SK-N-SH (cell line): ENCODE results near the gene ADK. TPM values are rescaled to one million over a fixed set of nuclear protein-coding genes. Genes with fewer than 3 reads are reported as not detected.

Source experiments
- CTCF ChIA-PET: fragments of 300-600, 350-600 bp; formaldehyde crosslinking; extraction: SDS; loops from one replicate; lab custom pipeline; 2021; lab: Yijun Ruan, JAX
- POLR2A ChIA-PET: fragments of 350-600 bp; sonication (Branson Sonifier 250); formaldehyde crosslinking; extraction: SDS; loops from one replicate; lab custom pipeline; 2020; ENCODE audit warnings: antibody characterized with exemption, inconsistent platforms; lab: Yijun Ruan, JAX
- DNase-seq: peaks from one replicate; pipeline ENCODE4 v3.0.0; 2012
- H2AFZ ChIP-seq: fragments of 200-600 bp; sonication (generic); 2 replicates; pipeline ENCODE4 v1.8.1; 2016; ENCODE audit warnings: antibody characterized with exemption, mild to moderate bottlenecking, low read depth
- H3F3A ChIP-seq: fragments of 200-600 bp; sonication (generic); replicated peaks from 2 replicates; pipeline ENCODE3; 2016; ENCODE audit warnings: antibody characterized with exemption, mild to moderate bottlenecking; ENCODE audit not compliant: insufficient read depth
- H3K27ac ChIP-seq, 2 experiments: fragments of 200-500 bp in 1 of 2; fragments of 200-600 bp in 1 of 2; sonication (Bioruptor generic) in 1 of 2; sonication (generic), shearing (Covaris generic) in 1 of 2; 2 replicates each; pipeline versions ENCODE4 v1.5.1 to v1.6.1; 2014 to 2016; ENCODE audit warnings: low read depth in 2 of 2, inconsistent platforms in 1 of 2, low read length in 1 of 2, mild to moderate bottlenecking in 1 of 2, mixed read lengths in 1 of 2
- H3K27me3 ChIP-seq: fragments of 200-600 bp; sonication (generic), shearing (Covaris generic); 2 replicates; pipeline ENCODE4 v1.6.1; 2016; ENCODE audit warnings: mixed run types; ENCODE audit not compliant: insufficient read depth
- H3K36me3 ChIP-seq, 2 experiments: fragments of 200-500 bp in 1 of 2; fragments of 200-600 bp in 1 of 2; sonication (Bioruptor generic) in 1 of 2; sonication (generic) in 1 of 2; replicated peaks in 1 of 2; 2 replicates each; pipeline versions ENCODE3 to v1.5.1; 2014 to 2016; ENCODE audit warnings: low read length in 1 of 2, mild to moderate bottlenecking in 1 of 2; ENCODE audit not compliant: insufficient read depth in 2 of 2, control insufficient read depth in 1 of 2
- H3K4me1 ChIP-seq, 2 experiments: fragments of 200-500 bp in 1 of 2; fragments of 200-600 bp in 1 of 2; sonication (Bioruptor generic) in 1 of 2; sonication (generic), shearing (Covaris generic) in 1 of 2; 2 replicates each; pipeline versions ENCODE4 v1.5.1 to v1.6.1; 2014 to 2016; ENCODE audit warnings: low read depth in 1 of 2, low read length in 1 of 2, mixed run types in 1 of 2; ENCODE audit not compliant: insufficient read depth in 2 of 2, control insufficient read depth in 1 of 2
- H3K4me2 ChIP-seq: fragments of 200-600 bp; sonication (generic), shearing (Covaris generic); 2 replicates; pipeline ENCODE4 v1.6.1; 2017; ENCODE audit warnings: mixed run types
- H3K4me3 ChIP-seq, 2 experiments: fragments of 200-500 bp in 1 of 2; fragments of 200-600 bp in 1 of 2; sonication (Bioruptor generic) in 1 of 2; sonication (generic), shearing (Covaris generic) in 1 of 2; 2 replicates each; pipeline versions ENCODE4 v1.5.1 to v1.8.1; 2014 to 2016; ENCODE audit warnings: low read depth in 2 of 2, inconsistent platforms in 1 of 2, low read length in 1 of 2, mild to moderate bottlenecking in 1 of 2, mixed read lengths in 1 of 2, moderate library complexity in 1 of 2
- H3K79me2 ChIP-seq: fragments of 200-600 bp; sonication (generic); 2 replicates; pipeline ENCODE4 v1.8.1; 2017; ENCODE audit warnings: mild to moderate bottlenecking; ENCODE audit not compliant: insufficient read depth
- H3K9ac ChIP-seq: fragments of 200-600 bp; sonication (generic); 2 replicates; pipeline ENCODE4 v1.6.1; 2017; ENCODE audit warnings: mixed run types
- H3K9me2 ChIP-seq: fragments of 200-600 bp; sonication (generic); 2 replicates; pipeline ENCODE4 v1.6.1; 2017; ENCODE audit warnings: mixed run types
- H3K9me3 ChIP-seq: fragments of 200-600 bp; sonication (generic); 2 replicates; pipeline ENCODE4 v1.6.1; 2017; ENCODE audit warnings: mixed run types, mild to moderate bottlenecking, moderate library complexity
- H4K20me1 ChIP-seq: fragments of 200-600 bp; sonication (generic); 2 replicates; pipeline ENCODE4 v1.6.1; 2017; ENCODE audit warnings: mild to moderate bottlenecking, mixed run types; ENCODE audit not compliant: insufficient read depth
- CTCF ChIP-seq: fragments of 200-600 bp; sonication (generic); IDR thresholded peaks from 2 replicates; pipeline ENCODE4 v1.6.1; 2017; ENCODE audit warnings: antibody characterized with exemption, mild to moderate bottlenecking, moderate library complexity
- EZH2phosphoT487 ChIP-seq: fragments of 200-600 bp; sonication (generic); IDR thresholded peaks from 2 replicates; pipeline ENCODE4 v1.6.1; 2017; ENCODE audit warnings: low read depth, mixed run types, mild to moderate bottlenecking, antibody characterized with exemption, moderate library complexity, borderline replicate concordance
- RAD21 ChIP-seq: IDR thresholded peaks from 2 replicates; pipeline ENCODE4 v1.6.1; 2012; ENCODE audit warnings: mild to moderate bottlenecking, low read length
- REST ChIP-seq: IDR thresholded peaks from 2 replicates; pipeline ENCODE4 v1.6.1; 2012; ENCODE audit warnings: mild to moderate bottlenecking, low read depth, low read length, moderate library complexity
- RFX5 ChIP-seq: IDR thresholded peaks from 2 replicates; pipeline ENCODE4 v1.6.1; 2012; ENCODE audit warnings: mild to moderate bottlenecking, improper control_type of control experiment, low read length
- SMC3 ChIP-seq: IDR thresholded peaks from 2 replicates; pipeline ENCODE4 v1.6.1; 2012; ENCODE audit warnings: low read depth, low read length, improper control_type of control experiment
- YY1 ChIP-seq: IDR thresholded peaks from 2 replicates; pipeline ENCODE4 v1.4.0; 2012; ENCODE audit warnings: low read depth, mild to moderate bottlenecking
- WGBS: methylation state at CpG from one replicate; pipeline ENCODE4 v1.1.6; 2017; ENCODE audit warnings: low lambda C conversion rate; 5-methylcytosine and 5-hydroxymethylcytosine counted together
- polyA plus RNA-seq, 3 experiments: library from polyadenylated mRNA; depleted of rRNA; stranded (reverse); fragments of >200 nt; gene quantifications; 2 replicates each; pipeline ENCODE4 v1.2.3, GENCODE V29; 2012

ADK gene
- polyA plus RNA-seq, 1 of the 3 experiments (the other 2 are of a cell fraction), result 25.1 TPM

- CTCF ChIA-PET, result interaction anchor here (0.8 to 6.7 kb wide), 19 partner anchors 9 to 994 kb away, joined by 3 to 70 read pairs (median 6); partner anchors contain the start of genes COMTD1 and SAMD8
- POLR2A ChIA-PET, result no interaction called here
- 90% methylated on average over 10 of the region's 10 CpGs for WGBS
- Histone ChIP-seq H3K27ac (no peak overlapping the region), H3K9me3 (no peaks in the 10 kb centered on the region), H3F3A (peaks cover 15% of the 10 kb centered on the region), H4K20me1 (no peaks in the 10 kb centered on the region), H3K79me2 (peaks cover 46% of the 10 kb centered on the region; the same call in 1 of the 2 replicates), H3K4me3 (no peak overlapping the region), H3K27me3 (no peaks in the 10 kb centered on the region), H3K36me3 (peaks cover 6 to 9% of the 10 kb centered on the region in 2 experiments), H2AFZ (no peak overlapping the region), H3K4me2 (no peak overlapping the region), H3K4me1 (peaks cover 4 to 19% of the 10 kb centered on the region in 2 experiments), H3K9ac (no peak overlapping the region), H3K9me2 (no peaks in the 10 kb centered on the region)
- TF ChIP-seq RFX5 (no peak), REST (no peak), YY1 (no peak)
- DNase-seq, result no peak
These were observed 92.0 kb downstream of the ADK start for GRCh38 chr10:74243067-74243466.

GRCh38 chr10:74244097-74244685 lies 93.2 kb downstream of the ADK start:
- Histone ChIP-seq H3K27me3 (no peaks in the 10 kb centered on the region), H3K4me2 (no peak overlapping the region), H3K4me1 (peaks cover 3 to 10% of the 10 kb centered on the region in 2 experiments), H3K9ac (no peak overlapping the region), H3K9me3 (no peaks in the 10 kb centered on the region), H3K4me3 (no peak overlapping the region), H2AFZ (no peak overlapping the region), H3K27ac (no peak overlapping the region), H3K9me2 (no peaks in the 10 kb centered on the region), H4K20me1 (no peaks in the 10 kb centered on the region), H3K36me3 (peaks cover 9 to 11% of the 10 kb centered on the region in 2 experiments), H3F3A (peaks cover 4% of the 10 kb centered on the region), H3K79me2 (peaks cover 51% of the 10 kb centered on the region; the same call in 1 of the 2 replicates)
- POLR2A ChIA-PET, result interaction anchor here (0.7 kb wide), 1 partner anchor 1118 kb away, joined by 3 read pairs; no protein-coding TSS in a partner anchor
- CTCF ChIA-PET, result interaction anchor here (0.6 to 6.7 kb wide), 51 partner anchors 10 to 992 kb away, joined by 3 to 70 read pairs (median 4); partner anchors contain the start of genes COMTD1 and SAMD8
- 12% methylated on average over 3 of the region's 3 CpGs for WGBS
- DNase-seq, result peak; percentile 11
- TF ChIP-seq CTCF (peak; percentile 74), SMC3 (peak; percentile 41), RAD21 (peak; percentile 78), EZH2phosphoT487 (no peak)
